Central memory CD4-positive, alpha-beta T cell (primary cell): ENCODE data around the gene NXF1.
"Not testable (repeated sequence)": the region's sequence is repeated elsewhere in the genome, so short reads cannot be mapped to it uniquely, and the experiment has no call there.

Source experiments
- DNase-seq: peaks from one replicate; pipeline ENCODE4 v3.0.0; 2022
- total RNA-seq, 3 experiments: gene quantifications; one replicate each; lab custom pipeline; 2026; lab: John Stamatoyannopoulos, UW

The NXF1 gene
- 128 to 756 (median 145) reads per million in 3 experiments for total RNA-seq

GRCh38 chr11:62805076-62805892 is at the start of gene NXF1:
Gene NXF1, minus strand, starts transcription at chr11:62805440. Its CDS starts 84 bp downstream, at chr11:62805356.
- peak; percentile 96 for DNase-seq

- no peak for DNase-seq
These were observed 49.0 kb upstream of the NXF1 start for GRCh38 chr11:62854013-62854824.

- peak; percentile 35 for DNase-seq
These were observed 48.2 kb upstream of the NXF1 start for GRCh38 chr11:62853279-62853965.

- no peak for DNase-seq
These were observed 47.4 kb upstream of the NXF1 start for GRCh38 chr11:62852523-62853188.

GRCh38 chr11:62851807-62852522 is 46.7 kb upstream of the NXF1 start:
- no peak for DNase-seq

GRCh38 chr11:62850911-62851806 is 45.9 kb upstream of the NXF1 start:
- DNase-seq = no peak

GRCh38 chr11:62847767-62848314 is 42.6 kb upstream of the NXF1 start:
- DNase-seq = no peak

GRCh38 chr11:62846177-62846576 is 40.9 kb upstream of the NXF1 start:
- no peak for DNase-seq

GRCh38 chr11:62844154-62844553 is 38.9 kb upstream of the NXF1 start:
- DNase-seq = no peak

- DNase-seq = no peak
These were observed 38.2 kb upstream of the NXF1 start for GRCh38 chr11:62843466-62843865.

GRCh38 chr11:62842891-62843290 is 37.7 kb upstream of the NXF1 start:
- not testable (repeated sequence) for DNase-seq

- DNase-seq = no peak
These were observed 37.0 kb upstream of the NXF1 start for GRCh38 chr11:62842171-62842741.

- peak; percentile 88 for DNase-seq
These were observed 36.3 kb upstream of the NXF1 start for GRCh38 chr11:62841361-62842170.

- DNase-seq = not testable (repeated sequence)
These were observed 35.6 kb upstream of the NXF1 start for GRCh38 chr11:62840721-62841360.

GRCh38 chr11:62839050-62839945 is 34.1 kb upstream of the NXF1 start, which contains the start of gene WDR74:
Gene WDR74, minus strand, starts transcription at chr11:62839590. Its CDS starts 20 bp downstream, at chr11:62839570.
- peak; percentile 93 for DNase-seq

- no peak for DNase-seq
These were observed 30.1 kb upstream of the NXF1 start for GRCh38 chr11:62835336-62835735.
